Activated CD8-positive, alpha-beta memory T cell treated with anti-CD3 and anti-CD28 coated beads for 24 hours (primary cell): ENCODE data around the gene ASB14.
"Not testable (repeated sequence)": the region's sequence is repeated elsewhere in the genome, so short reads cannot be mapped to it uniquely, and the experiment has no call there.

ENCODE experiments used
- DNase-seq: peaks from one replicate; pipeline ENCODE4 v3.0.0-alpha.2; 2020

ASB14 gene

GRCh38 chr3:57292159-57292896 is at the start of gene ASB14:
TSS of gene ASB14 (minus strand) at chr3:57292685. CDS start at chr3:57292033, 652 bp downstream.
- no peak for DNase-seq

- DNase-seq = not testable (repeated sequence)
These were observed 46.7 kb upstream of the ASB14 start for GRCh38 chr3:57339071-57339642.

GRCh38 chr3:57338272-57339070 is 46.0 kb upstream of the ASB14 start:
- DNase-seq = not testable (repeated sequence)

- no peak for DNase-seq
These were observed 42.9 kb upstream of the ASB14 start for GRCh38 chr3:57335283-57335938.

GRCh38 chr3:57331078-57331610 is 38.7 kb upstream of the ASB14 start:
- DNase-seq = no peak

- not testable (repeated sequence) for DNase-seq
These were observed 34.0 kb upstream of the ASB14 start for GRCh38 chr3:57326498-57326897.

- no peak for DNase-seq
These were observed 21.7 kb upstream of the ASB14 start for GRCh38 chr3:57314204-57314603.

GRCh38 chr3:57309769-57310360 is 17.4 kb upstream of the ASB14 start:
- no peak for DNase-seq

GRCh38 chr3:57303520-57303919 is 11.0 kb upstream of the ASB14 start:
- not testable (repeated sequence) for DNase-seq

GRCh38 chr3:57298041-57298440 is 5.6 kb upstream of the ASB14 start:
- no peak for DNase-seq

GRCh38 chr3:57292897-57293526 is 527 bp upstream of the ASB14 start:
- no peak for DNase-seq

GRCh38 chr3:57288403-57288802 is 4.1 kb downstream of the ASB14 start:
- no peak for DNase-seq

- DNase-seq = no peak
These were observed 5.3 kb downstream of the ASB14 start for GRCh38 chr3:57287205-57287604.

- no peak for DNase-seq
These were observed 9.2 kb downstream of the ASB14 start for GRCh38 chr3:57283334-57283733.

GRCh38 chr3:57281715-57282114 is 10.8 kb downstream of the ASB14 start:
- no peak for DNase-seq

- no peak for DNase-seq
These were observed 12.8 kb downstream of the ASB14 start for GRCh38 chr3:57279685-57280084.

GRCh38 chr3:57278237-57278636 is 14.2 kb downstream of the ASB14 start:
- DNase-seq = no peak

- DNase-seq = no peak
These were observed 17.1 kb downstream of the ASB14 start for GRCh38 chr3:57275393-57275792.

GRCh38 chr3:57274845-57275244 is 17.6 kb downstream of the ASB14 start:
- DNase-seq = no peak

- DNase-seq = no peak
These were observed 24.1 kb downstream of the ASB14 start for GRCh38 chr3:57268416-57268815.

- no peak for DNase-seq
These were observed 30.6 kb downstream of the ASB14 start for GRCh38 chr3:57261929-57262328.

- DNase-seq = no peak
These were observed 31.4 kb downstream of the ASB14 start for GRCh38 chr3:57261119-57261518.
